ENCODE measurements around the gene DISC1.

The DISC1 gene

GRCh38 chr1:231723146-231723545 is 96.6 kb downstream of the DISC1 start:
- no peaks in the 10 kb centered on the region for H3K9me2 ChIP-seq (replicated peaks; ENCODE audit: insufficient read depth, low read length)
- H2AFZ ChIP-seq (ENCODE audit: low read depth, low read length, severe bottlenecking): no peak overlapping the region
- H3K27me3 ChIP-seq (ENCODE audit: low read length): no peaks in the 10 kb centered on the region

DNA sequence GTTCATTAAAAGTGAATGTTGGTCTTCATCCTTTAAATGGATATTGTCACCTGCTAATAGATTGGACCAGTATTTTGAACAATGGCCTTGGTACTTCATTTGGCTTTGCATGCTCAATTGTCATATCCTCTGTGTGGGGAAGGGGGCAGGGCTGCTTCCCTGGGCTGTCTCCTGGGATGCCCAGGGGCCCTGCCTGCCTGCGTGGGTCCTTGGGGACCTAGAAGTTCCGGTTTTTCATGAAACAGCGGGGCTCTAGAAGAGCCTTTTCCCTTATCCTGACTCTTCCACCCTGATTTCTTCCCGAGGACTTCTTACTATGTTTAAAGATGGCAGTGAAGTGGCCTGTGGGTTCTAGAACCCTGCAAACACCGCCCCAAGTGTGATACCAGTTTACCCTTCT is 97.5 kb downstream of the DISC1 start:
- H3K4me2 ChIP-seq (ENCODE audit: low read depth, low read length, poor library complexity, severe bottlenecking): no peak overlapping the region
- no peak overlapping the region for H3K27ac ChIP-seq (ENCODE audit: low read depth, low read length)
- no peak for TF ChIP-seq CTCF (IDR thresholded peaks at IDR 0.05; ENCODE audit: insufficient read depth, low read length, poor library complexity, severe bottlenecking)
- no peak for TF ChIP-seq EZH2phosphoT487 (conservative IDR thresholded peaks at IDR 0.05; ENCODE audit: low read length)
- H3K9me2 ChIP-seq (replicated peaks; ENCODE audit: insufficient read depth, low read length): no peaks in the 10 kb centered on the region
- no peaks in the 10 kb centered on the region for H4K20me1 ChIP-seq (ENCODE audit: low read depth, low read length)
- no peaks in the 10 kb centered on the region for H3F3A ChIP-seq (ENCODE audit: insufficient read depth)
- H3K9me3 ChIP-seq (ENCODE audit: insufficient read depth, low read length): no peaks in the 10 kb centered on the region
- no peaks in the 10 kb centered on the region for H3K79me2 ChIP-seq (ENCODE audit: insufficient read depth, low read length)
- H3K9ac ChIP-seq (ENCODE audit: low read length): no peak overlapping the region
- no peaks in the 10 kb centered on the region for H3K27me3 ChIP-seq (ENCODE audit: low read length)
- H3K36me3 ChIP-seq (ENCODE audit: low read length): no peaks in the 10 kb centered on the region
- no peak overlapping the region for H2AFZ ChIP-seq (ENCODE audit: low read depth, low read length, severe bottlenecking)
- no peak overlapping the region for H3K4me3 ChIP-seq (ENCODE audit: insufficient read depth, low read length, poor library complexity, severe bottlenecking)

More at GRCh38 chr1:231723146-231723545, 96.6 kb downstream of the DISC1 start:
- H3K9me3 ChIP-seq (ENCODE audit: insufficient read depth, low read length): no peaks in the 10 kb centered on the region
- H3K79me2 ChIP-seq (ENCODE audit: insufficient read depth, low read length): no peaks in the 10 kb centered on the region
- H4K20me1 ChIP-seq (ENCODE audit: low read depth, low read length): no peaks in the 10 kb centered on the region
- no peak overlapping the region for H3K4me3 ChIP-seq (ENCODE audit: insufficient read depth, low read length, poor library complexity, severe bottlenecking)
- no peak overlapping the region for H3K27ac ChIP-seq (ENCODE audit: low read depth, low read length)
- H3K9ac ChIP-seq (ENCODE audit: low read length): no peak overlapping the region
- no peaks in the 10 kb centered on the region for H3F3A ChIP-seq (ENCODE audit: insufficient read depth)
- H3K4me2 ChIP-seq (ENCODE audit: low read depth, low read length, poor library complexity, severe bottlenecking): no peak overlapping the region
- H3K36me3 ChIP-seq (ENCODE audit: low read length): no peaks in the 10 kb centered on the region
- no peak for TF ChIP-seq EZH2phosphoT487 (conservative IDR thresholded peaks at IDR 0.05; ENCODE audit: low read length)
- TF ChIP-seq CTCF (IDR thresholded peaks at IDR 0.05; ENCODE audit: insufficient read depth, low read length, poor library complexity, severe bottlenecking): no peak

DNA sequence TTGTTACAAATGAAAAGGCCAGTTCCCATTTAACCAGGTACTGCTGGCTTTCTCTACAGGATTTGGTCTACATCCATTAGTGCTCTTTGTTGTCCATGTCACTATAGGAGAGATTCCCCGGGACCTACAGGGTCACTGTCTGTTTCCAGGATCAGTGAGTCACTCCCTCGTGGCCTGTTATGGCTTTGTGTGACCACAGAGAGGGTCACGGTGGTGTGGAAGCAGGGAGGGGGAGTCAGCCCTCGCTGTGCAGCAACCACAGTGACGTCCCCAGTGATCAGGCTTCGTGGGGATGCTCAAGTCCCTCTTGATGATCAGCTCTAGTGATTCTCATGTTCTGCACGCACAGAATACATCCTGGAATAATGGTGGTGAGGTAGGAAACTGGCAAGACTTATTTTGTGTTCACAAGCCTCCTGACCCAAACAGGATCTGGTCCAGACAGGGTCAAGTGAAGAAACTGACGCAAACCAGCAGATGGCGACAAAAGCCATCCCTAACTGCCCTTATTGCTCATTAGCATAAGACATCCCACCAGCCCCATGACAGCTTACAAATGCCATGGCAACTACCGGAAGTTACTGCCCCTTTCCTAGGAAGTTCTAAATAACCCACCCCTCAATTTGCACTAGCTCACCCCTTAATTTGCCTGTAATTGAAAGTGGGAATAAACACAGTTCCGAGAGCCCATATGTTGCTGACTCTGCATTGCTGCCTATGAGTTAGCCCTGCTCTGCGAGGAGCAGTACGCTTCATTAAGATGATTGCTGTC is 98.5 kb downstream of the DISC1 start:
- Histone ChIP-seq H3K4me3 (ENCODE audit: insufficient read depth, low read length, poor library complexity, severe bottlenecking) (no peak overlapping the region), H3K79me2 (ENCODE audit: insufficient read depth, low read length) (no peaks in the 10 kb centered on the region), H2AFZ (ENCODE audit: low read depth, low read length, severe bottlenecking) (peak overlapping the region; percentile 52), H4K20me1 (ENCODE audit: low read depth, low read length) (no peaks in the 10 kb centered on the region), H3K9me3 (ENCODE audit: insufficient read depth, low read length) (no peaks in the 10 kb centered on the region), H3K27ac (ENCODE audit: low read depth, low read length) (no peak overlapping the region), H3K9me2 (replicated peaks; ENCODE audit: insufficient read depth, low read length) (no peaks in the 10 kb centered on the region), H3F3A (ENCODE audit: insufficient read depth) (no peaks in the 10 kb centered on the region), H3K27me3 (ENCODE audit: low read length) (no peaks in the 10 kb centered on the region), H3K4me2 (ENCODE audit: low read depth, low read length, poor library complexity, severe bottlenecking) (peak overlapping the region; percentile 13), H3K9ac (ENCODE audit: low read length) (no peak overlapping the region), H3K36me3 (ENCODE audit: low read length) (no peaks in the 10 kb centered on the region)
- peak; percentile 54 for TF ChIP-seq CTCF (IDR thresholded peaks at IDR 0.05; ENCODE audit: insufficient read depth, low read length, poor library complexity, severe bottlenecking)
- TF ChIP-seq EZH2phosphoT487 (conservative IDR thresholded peaks at IDR 0.05; ENCODE audit: low read length): no peak
